IMR-90 (cell line): ENCODE data around the gene FGGY. TPM values are rescaled to one million over a fixed set of nuclear protein-coding genes. Genes with fewer than 3 reads are reported as not detected.

Source experiments
- ATAC-seq: fragments of 200-7000 bp; cut with Tn5 transposase; 2 replicates; pipeline ENCODE4 v1.9.1; 2020; ENCODE audit warnings: low read depth, mild to moderate bottlenecking, moderate library complexity
- BruUV-seq: library from RNA; stranded (reverse); fragments of 400-500 nt; replicated peaks from 2 replicates; lab custom pipeline; 2021; lab: Mats Ljungman, UMichigan
- CTCF ChIA-PET: fragments of 300-600 bp; formaldehyde crosslinking; extraction: SDS; loops from one replicate; lab custom pipeline; 2021; ENCODE audit warnings: antibody characterized with exemption; lab: Yijun Ruan, JAX
- POLR2A ChIA-PET: fragments of 300-600 bp; sonication (Branson Sonifier 250); formaldehyde crosslinking; loops from one replicate; lab custom pipeline; 2022; ENCODE audit warnings: antibody characterized with exemption; ENCODE audit not compliant: unreplicated experiment; lab: Charles Lee
- DNase-seq: peaks from one replicate; pipeline ENCODE4 v3.0.0; 2013
- H2AFZ ChIP-seq: replicated peaks from 2 replicates; pipeline ENCODE3; 2013; ENCODE audit warnings: low read length, mild to moderate bottlenecking; ENCODE audit not compliant: poor library complexity
- H2AK5ac ChIP-seq: 2 replicates; pipeline ENCODE4 v1.6.1; 2013; ENCODE audit warnings: low read depth, low read length, inconsistent platforms
- H2AK9ac ChIP-seq: replicated peaks from 2 replicates; pipeline ENCODE3; 2013; ENCODE audit warnings: mild to moderate bottlenecking, low read depth, low read length, moderate library complexity; ENCODE audit not compliant: poor library complexity
- H2BK120ac ChIP-seq: 2 replicates; pipeline ENCODE4 v1.6.1; 2013; ENCODE audit warnings: low read depth, low read length, inconsistent platforms
- H2BK15ac ChIP-seq: 3 replicates; pipeline ENCODE4 v1.6.1; 2013; ENCODE audit warnings: low read depth, low read length, inconsistent platforms
- H2BK20ac ChIP-seq: 2 replicates; pipeline ENCODE4 v1.6.1; 2013; ENCODE audit warnings: low read depth, mild to moderate bottlenecking, inconsistent platforms, low read length, moderate library complexity
- H2BK5ac ChIP-seq: 2 replicates; pipeline ENCODE4 v1.6.1; 2013; ENCODE audit warnings: mild to moderate bottlenecking, low read depth, low read length, inconsistent platforms; ENCODE audit not compliant: poor library complexity, severe bottlenecking
- H3K14ac ChIP-seq: replicated peaks from 2 replicates; pipeline ENCODE4 v1.6.1; 2013; ENCODE audit warnings: low read depth, low read length, inconsistent platforms
- H3K18ac ChIP-seq: 2 replicates; pipeline ENCODE4 v1.6.1; 2013; ENCODE audit warnings: low read depth, low read length, control low read depth
- H3K23ac ChIP-seq: 2 replicates; pipeline ENCODE4 v1.6.1; 2013; ENCODE audit warnings: low read depth, low read length, inconsistent platforms
- H3K27ac ChIP-seq: 2 replicates; pipeline ENCODE4 v1.5.1; 2013; ENCODE audit warnings: mild to moderate bottlenecking, control low read depth, low read length; ENCODE audit not compliant: insufficient read depth
- H3K27me3 ChIP-seq: 2 replicates; pipeline ENCODE4 v1.6.1; 2013; ENCODE audit warnings: low read length; ENCODE audit not compliant: control insufficient read depth, insufficient read depth
- H3K36me3 ChIP-seq: 2 replicates; pipeline ENCODE4 v1.6.1; 2013; ENCODE audit warnings: low read length, mixed read lengths; ENCODE audit not compliant: control insufficient read depth, insufficient read depth
- H3K4ac ChIP-seq: 2 replicates; pipeline ENCODE4 v1.6.1; 2013; ENCODE audit warnings: low read depth, low read length, inconsistent platforms
- H3K4me1 ChIP-seq: 2 replicates; pipeline ENCODE4 v1.6.1; 2013; ENCODE audit warnings: low read length, mixed read lengths; ENCODE audit not compliant: control insufficient read depth, insufficient read depth
- H3K4me2 ChIP-seq: 2 replicates; pipeline ENCODE4 v1.6.1; 2013; ENCODE audit warnings: low read depth, mild to moderate bottlenecking, control low read depth, low read length, moderate library complexity
- H3K4me3 ChIP-seq: 2 replicates; pipeline ENCODE4 v1.5.1; 2013; ENCODE audit warnings: low read depth, mild to moderate bottlenecking, control low read depth, low read length, moderate library complexity; ENCODE audit not compliant: insufficient read depth
- H3K56ac ChIP-seq: 2 replicates; pipeline ENCODE4 v1.6.1; 2013; ENCODE audit warnings: low read length, inconsistent platforms; ENCODE audit not compliant: insufficient read depth; ENCODE audit errors: extremely low read depth
- H3K79me1 ChIP-seq, 2 experiments: 2 replicates each; pipeline ENCODE4 v1.6.1; 2013; ENCODE audit warnings: low read length in 2 of 2, inconsistent platforms in 1 of 2, low read depth in 1 of 2
- H3K9ac ChIP-seq: 2 replicates; pipeline ENCODE4 v1.6.1; 2013; ENCODE audit warnings: low read depth, low read length, control low read depth
- H3K9me1 ChIP-seq: 2 replicates; pipeline ENCODE4 v1.6.1; 2013; ENCODE audit warnings: low read length, inconsistent platforms; ENCODE audit not compliant: insufficient read depth
- H3K9me3 ChIP-seq: 2 replicates; pipeline ENCODE4 v1.6.1; 2013; ENCODE audit warnings: low read length; ENCODE audit not compliant: control insufficient read depth, insufficient read depth
- H4K20me1 ChIP-seq: 2 replicates; pipeline ENCODE4 v1.6.1; 2013; ENCODE audit warnings: low read length, inconsistent platforms; ENCODE audit not compliant: insufficient read depth
- H4K5ac ChIP-seq: 2 replicates; pipeline ENCODE4 v1.6.1; 2013; ENCODE audit warnings: mild to moderate bottlenecking, low read depth, low read length, control low read depth
- H4K8ac ChIP-seq, 2 experiments: 2 replicates each; pipeline ENCODE4 v1.6.1; 2013; ENCODE audit warnings: low read depth in 2 of 2, low read length in 2 of 2, control low read depth in 1 of 2, inconsistent platforms in 1 of 2
- H4K91ac ChIP-seq: 2 replicates; pipeline ENCODE4 v1.6.1; 2013; ENCODE audit warnings: low read depth, low read length, inconsistent platforms; ENCODE audit not compliant: insufficient read depth
- BHLHE40 ChIP-seq: fragments of 150-350 bp; IDR thresholded peaks from 2 replicates; pipeline ENCODE4 v1.6.1; 2016; ENCODE audit warnings: mild to moderate bottlenecking, low read depth, low read length
- CHD1 ChIP-seq: IDR thresholded peaks from 2 replicates; pipeline ENCODE4 v1.6.1; 2012; ENCODE audit warnings: low read depth, low read length, improper control_type of control experiment
- CTCF ChIP-seq: conservative IDR thresholded peaks from 2 replicates; pipeline ENCODE4 v1.5.1; 2012; ENCODE audit warnings: mild to moderate bottlenecking, low read depth, low read length, improper control_type of control experiment
- ELK1 ChIP-seq: fragments of 150-350 bp; IDR thresholded peaks from 2 replicates; pipeline ENCODE4 v1.6.1; 2016; ENCODE audit warnings: low read depth, mild to moderate bottlenecking, low read length, moderate library complexity, borderline replicate concordance
- FOS ChIP-seq: fragments of 150-350 bp; IDR thresholded peaks from 2 replicates; pipeline ENCODE4 v1.6.1; 2016; ENCODE audit warnings: low read depth, low read length
- MAFK ChIP-seq: IDR thresholded peaks from 2 replicates; pipeline ENCODE4 v1.6.1; 2012; ENCODE audit warnings: low read depth, low read length, improper control_type of control experiment
- MAZ ChIP-seq: IDR thresholded peaks from 2 replicates; pipeline ENCODE4 v1.6.1; 2012; ENCODE audit warnings: low read depth, mild to moderate bottlenecking, low read length, improper control_type of control experiment, moderate library complexity, borderline replicate concordance
- MXI1 ChIP-seq: IDR thresholded peaks from 2 replicates; pipeline ENCODE4 v1.6.1; 2012; ENCODE audit warnings: low read depth, mild to moderate bottlenecking, low read length, moderate library complexity, borderline replicate concordance
- NFE2L2 ChIP-seq: fragments of 150-350 bp; IDR thresholded peaks from 2 replicates; pipeline ENCODE4 v1.6.1; 2016; ENCODE audit warnings: low read depth, mild to moderate bottlenecking, low read length
- POLR2A ChIP-seq: IDR thresholded peaks from 2 replicates; pipeline ENCODE4 v1.6.1; 2012; ENCODE audit warnings: mild to moderate bottlenecking, low read depth, low read length
- RCOR1 ChIP-seq: IDR thresholded peaks from 2 replicates; pipeline ENCODE4 v1.6.1; 2012; ENCODE audit warnings: mild to moderate bottlenecking, low read length, improper control_type of control experiment; ENCODE audit not compliant: insufficient replicate concordance
- RFX5 ChIP-seq: IDR thresholded peaks from 2 replicates; pipeline ENCODE4 v1.8.0; 2012; ENCODE audit warnings: low read depth, mild to moderate bottlenecking, low read length, moderate library complexity
- SMC3 ChIP-seq: fragments of 150-350 bp; IDR thresholded peaks from 2 replicates; pipeline ENCODE4 v1.6.1; 2016; ENCODE audit warnings: low read depth, mild to moderate bottlenecking, antibody characterized with exemption, low read length, moderate library complexity
- USF2 ChIP-seq: fragments of 150-350 bp; IDR thresholded peaks from 2 replicates; pipeline ENCODE4 v1.6.1; 2017; ENCODE audit warnings: mild to moderate bottlenecking, antibody characterized with exemption, low read length, low read depth
- WGBS, 2 experiments: methylation state at CpG; one replicate each; pipeline versions ENCODE4 v1.1.5 to v1.1.7; 2013; ENCODE audit warnings: missing lambda C conversion rate in 2 of 2; ENCODE audit not compliant: insufficient read length in 1 of 2; ENCODE audit errors: extremely low coverage in 2 of 2; 5-methylcytosine and 5-hydroxymethylcytosine counted together
- dilution Hi-C: fragments of 300-500 bp; cut with HindIII; formaldehyde crosslinking; loops from one replicate; pipeline ENCODE4 v1.14.3; 2018; ENCODE audit warnings: low sequenced_read_pairs; ENCODE audit not compliant: unreplicated experiment
- in situ Hi-C: fragments of 300-500 bp; cut with MboI; formaldehyde crosslinking; loops from 3 replicates; pipeline ENCODE4 v1.14.3; 2019; ENCODE audit warnings: low sequenced_read_pairs, inconsistent platforms, mixed read lengths
- intact Hi-C: fragments of 100-400 bp; cut with micrococcal nuclease; formaldehyde crosslinking; loops from 2 replicates; pipeline ENCODE4 v1.10.0; 2022
- polyA plus RNA-seq, 3 experiments: library from polyadenylated mRNA; depleted of rRNA; stranded (reverse); fragments of >200 nt; gene quantifications; 2 replicates each; pipeline ENCODE4 v1.2.3, GENCODE V29; 2012; ENCODE audit warnings: low replicate concordance in 1 of 3
- total RNA-seq: library from RNA; depleted of rRNA; stranded (reverse); fragments of >200 nt; gene quantifications from 2 replicates; pipeline ENCODE4 v1.2.3, GENCODE V29; 2012

FGGY gene
- total and polyA plus RNA-seq, 2 of the 4 experiments (the other 2 are of a cell fraction): 5.6 to 14.0 TPM

- Histone ChIP-seq H3K9me1 (no peaks in the 10 kb centered on the region; the same call in 1 of the 2 replicates), H3K4me2 (no peak overlapping the region), H3K36me3 (no peaks in the 10 kb centered on the region), H3K4ac (no peak overlapping the region), H2AK5ac (no peak overlapping the region), H3K4me3 (no peak overlapping the region), H3K27ac (no peak overlapping the region), H2BK5ac (no peak overlapping the region), H4K20me1 (no peaks in the 10 kb centered on the region), H2BK15ac (no peak overlapping the region), H2AK9ac (no peak overlapping the region), H3K56ac (no peak overlapping the region), H3K4me1 (peaks cover 11% of the 10 kb centered on the region), H2BK20ac (0 out of 2 replicates have a peak overlapping the region, but pooled peaks have one; percentile 34), H2AFZ (no peak overlapping the region), H3K79me1 (no peaks in the 10 kb centered on the region), H4K5ac (no peak overlapping the region), H3K27me3 (no peaks in the 10 kb centered on the region), H3K14ac (no peak overlapping the region), H3K9me3 (peaks cover 3% of the 10 kb centered on the region; the same call in 1 of the 2 replicates), H4K91ac (no peak overlapping the region), H4K8ac (no peak overlapping the region), H2BK120ac (no peak overlapping the region), H3K23ac (no peak overlapping the region), H3K9ac (no peak overlapping the region), H3K18ac (no peak overlapping the region)
- no CpG with 5 or more reads among the region's 4 CpGs for WGBS, 2 experiments
- TF ChIP-seq ELK1 (no peak), NFE2L2 (no peak), FOS (no peak), MAFK (no peak), SMC3 (no peak), CHD1 (no peak), USF2 (no peak), MAZ (no peak), RFX5 (no peak), POLR2A (no peak), MXI1 (no peak), BHLHE40 (no peak), RCOR1 (no peak), CTCF (no peak)
- DNase-seq: peak; percentile 27
- ChIA-PET POLR2A (no interaction called here), CTCF (interaction anchor here (0.9 kb wide), 1 partner anchor 12 kb away, joined by 3 read pairs; no protein-coding TSS in a partner anchor)
- intact Hi-C loops (no loop called here), dilution Hi-C loops (no loop called here), in situ Hi-C loops (no loop called here)
- no peak for ATAC-seq
- no TSS peak for BruUV-seq
Observed at GRCh38 chr1:59553371-59553770, 256.5 kb downstream of the FGGY start.
